NK-92 (cell line): ENCODE measurements around the gene SPATA32.
"Not testable (repeated sequence)": the region's sequence is repeated elsewhere in the genome, so short reads cannot be mapped to it uniquely, and the experiment has no call there.

Source experiments
- DNase-seq: peaks from one replicate; lab custom pipeline; 2025; ENCODE audit not compliant: unreplicated experiment; lab: John Stamatoyannopoulos, UW

SPATA32 gene

GRCh38 chr17:45261577-45262515 lies at the start of gene SPATA32:
Gene SPATA32, minus strand, starts transcription at chr17:45262094. Its CDS starts 78 bp downstream, at chr17:45262016.
- DNase-seq, result no peak

DNA sequence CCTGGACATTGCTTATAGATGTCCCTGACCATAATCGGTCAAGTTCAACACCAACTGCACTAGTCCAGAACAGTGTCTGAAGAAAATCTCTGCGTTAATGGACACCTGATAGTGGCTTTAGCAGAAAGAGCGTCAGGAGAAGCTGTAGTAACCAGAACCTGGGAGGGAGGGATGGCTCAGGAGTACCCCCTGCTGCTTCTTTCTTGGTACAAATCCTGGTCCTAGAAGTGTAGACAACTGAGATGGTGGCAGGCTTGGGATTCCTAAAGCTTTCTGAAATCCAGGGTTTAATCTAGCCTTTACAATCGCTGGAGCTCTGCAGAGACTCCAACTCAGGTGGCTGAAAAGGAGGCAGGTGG lies 49.5 kb upstream of the SPATA32 start:
- DNase-seq, result no peak

- no peak for DNase-seq
Observed at GRCh38 chr17:45310380-45311324, 48.8 kb upstream of the SPATA32 start.

DNA sequence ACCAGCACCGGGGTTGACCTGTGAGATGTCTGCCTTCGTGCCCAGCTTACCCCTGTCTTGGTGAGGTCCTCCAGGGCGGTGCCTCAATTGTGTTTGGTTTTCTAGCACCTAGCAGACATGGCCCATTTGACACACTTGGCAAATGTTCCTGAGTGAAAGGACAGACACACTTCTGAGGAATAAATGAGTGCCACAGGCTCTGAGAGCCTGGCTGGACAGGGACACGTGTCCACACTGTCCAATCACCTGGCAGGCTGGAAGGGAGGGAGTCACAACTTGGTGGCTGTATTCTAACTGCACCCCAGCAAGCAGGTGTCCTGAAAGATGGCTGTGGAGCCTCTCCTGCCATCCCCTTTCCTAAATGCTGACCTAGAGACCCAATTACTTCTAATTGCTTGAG lies 47.5 kb upstream of the SPATA32 start:
- no peak for DNase-seq

DNA sequence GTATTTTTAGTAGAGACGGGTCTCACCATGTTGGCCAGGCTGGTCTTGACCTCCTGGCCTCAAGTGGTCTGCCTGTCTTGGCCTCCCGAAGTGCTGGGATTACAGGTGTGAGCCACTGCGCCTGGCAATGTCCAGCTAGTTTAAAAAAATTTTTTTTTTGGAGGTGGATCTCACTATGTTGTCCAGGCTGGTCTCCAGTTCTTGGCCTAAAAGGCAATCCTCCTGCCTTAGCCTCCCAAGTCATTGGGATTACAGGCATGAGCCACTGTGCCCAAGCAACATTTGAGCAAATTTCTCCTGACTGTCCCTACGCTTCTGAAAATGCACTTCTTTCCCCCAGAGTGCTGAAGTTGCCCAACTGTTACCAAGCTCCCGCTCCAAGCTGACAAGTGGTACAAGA lies 46.9 kb upstream of the SPATA32 start:
- DNase-seq, result no peak

DNA sequence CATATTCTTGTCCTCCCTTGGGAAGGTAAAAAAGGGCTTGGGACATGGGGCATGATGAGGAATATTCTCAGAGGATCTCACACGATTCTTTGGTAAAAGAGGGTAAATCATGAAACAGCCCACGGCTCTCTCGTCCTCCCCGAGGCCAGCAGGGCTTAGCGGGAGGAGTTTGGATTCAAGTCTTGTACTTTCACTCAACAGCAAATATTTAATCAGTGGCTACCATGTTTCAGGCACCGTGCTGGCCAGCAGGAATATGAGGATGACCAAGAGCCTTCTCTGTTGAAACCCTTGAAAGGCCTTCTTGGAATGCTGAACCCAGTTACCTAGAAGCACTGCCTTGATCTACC lies 46.1 kb upstream of the SPATA32 start:
- no peak for DNase-seq

DNA sequence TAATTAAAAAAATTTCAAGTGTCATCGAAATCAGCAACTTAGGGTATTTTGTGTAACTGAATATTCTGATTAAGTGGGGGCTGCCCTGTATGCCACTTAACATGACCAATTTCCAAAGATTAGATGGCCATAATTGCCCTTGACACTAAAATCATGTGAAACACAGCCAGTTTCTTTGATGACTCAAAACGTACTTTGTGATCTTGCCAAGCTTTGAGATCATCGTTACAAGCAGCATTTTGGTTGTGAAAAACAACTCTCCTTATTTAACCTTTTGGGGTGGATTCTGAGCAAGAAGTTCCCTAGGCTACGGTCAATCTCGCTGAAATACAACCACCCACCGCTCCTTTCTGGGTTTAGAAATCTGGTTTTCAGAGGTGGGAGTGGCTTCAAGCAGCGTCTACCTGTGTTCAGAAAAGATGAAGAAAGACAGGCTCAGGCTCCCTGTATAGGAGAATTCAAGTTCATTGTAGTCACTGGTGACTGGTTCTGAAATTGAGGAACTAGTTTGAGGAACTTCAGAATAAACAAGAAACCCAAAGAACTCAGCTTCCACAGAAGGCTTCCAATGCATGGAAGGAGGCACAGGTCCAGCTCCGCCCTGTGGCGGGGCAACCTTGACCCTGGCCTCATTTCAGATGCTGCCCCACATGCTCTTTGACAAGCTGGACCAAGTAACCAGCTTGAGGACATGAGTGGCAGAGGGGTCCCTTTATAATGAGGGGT lies 45.6 kb upstream of the SPATA32 start:
- no peak for DNase-seq

- DNase-seq, result no peak
Observed at GRCh38 chr17:45306623-45307022, 44.7 kb upstream of the SPATA32 start.

- no peak for DNase-seq
Observed at GRCh38 chr17:45306094-45306493, 44.2 kb upstream of the SPATA32 start.

DNA sequence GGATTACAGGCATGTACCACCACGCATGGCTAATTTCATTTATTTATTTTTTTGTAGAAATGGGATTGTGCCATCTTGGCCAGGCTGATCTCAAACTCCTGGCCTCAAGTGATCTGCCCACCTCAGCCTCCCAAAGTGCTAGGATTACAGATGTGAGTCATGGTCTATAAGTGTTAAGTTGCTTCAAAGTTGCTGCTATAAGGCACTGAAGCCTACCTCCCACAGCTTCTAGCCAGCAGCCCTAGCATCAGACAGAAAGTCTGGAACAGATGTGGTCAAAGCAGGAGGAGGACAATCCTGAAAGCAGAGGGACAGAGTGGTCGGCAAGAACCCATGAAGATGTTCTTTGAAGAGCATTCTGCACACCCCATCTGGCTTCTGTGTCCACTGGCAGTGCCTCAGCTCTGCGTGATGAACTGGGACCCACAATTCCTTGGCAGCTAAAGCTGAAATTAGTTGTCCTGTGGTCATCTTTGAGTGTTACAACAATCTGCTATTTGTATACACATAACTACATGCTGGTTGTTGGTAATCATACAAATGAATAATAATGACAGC lies 43.7 kb upstream of the SPATA32 start:
- no peak for DNase-seq

DNA sequence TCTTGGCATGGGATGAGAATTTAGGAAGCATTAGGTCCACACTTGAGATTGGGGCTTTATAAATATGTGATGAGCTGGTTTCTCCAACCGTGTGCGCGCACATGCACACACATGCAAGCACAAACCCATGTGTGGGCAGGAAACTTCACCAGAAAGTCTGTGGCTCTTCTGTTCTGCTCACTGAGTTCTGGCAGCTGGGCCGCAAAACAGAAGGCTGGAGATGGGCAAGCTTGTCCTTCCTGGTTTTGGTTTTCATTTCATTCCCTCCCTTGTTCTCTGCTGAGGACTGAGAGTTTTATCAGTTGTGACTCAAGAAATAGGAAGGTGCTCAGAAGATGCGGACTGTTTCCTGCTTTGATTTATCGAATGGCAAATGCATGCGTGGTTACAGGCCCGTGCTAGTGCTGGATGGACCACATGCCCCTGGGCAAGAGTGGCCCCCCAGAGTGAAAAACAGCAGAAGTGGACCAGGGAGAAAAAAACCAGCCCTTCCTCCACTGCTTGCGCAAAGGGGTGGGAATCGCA lies 40.8 kb upstream of the SPATA32 start:
- DNase-seq, result no peak

GRCh38 chr17:45302220-45302619 lies 40.3 kb upstream of the SPATA32 start:
- DNase-seq, result not testable (repeated sequence)

DNA sequence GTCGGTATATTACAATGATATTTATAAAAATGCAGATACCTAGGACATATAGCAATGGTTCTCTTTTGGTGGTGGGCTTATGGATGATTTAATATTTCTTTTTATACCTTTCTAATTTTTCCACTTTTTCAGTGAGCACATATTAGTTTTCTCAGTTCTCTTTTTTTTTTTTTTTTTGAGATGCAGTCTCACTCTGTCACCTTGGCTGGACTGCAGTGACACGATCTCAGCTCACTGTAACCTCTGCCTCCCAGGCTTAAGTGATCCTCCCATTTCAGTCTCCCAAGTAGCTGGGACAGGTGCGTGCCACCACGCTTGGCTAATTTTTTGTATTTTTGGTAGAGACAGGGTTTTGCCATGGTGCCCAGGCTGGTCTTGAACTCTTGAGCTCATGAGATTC lies 39.8 kb upstream of the SPATA32 start:
- no peak for DNase-seq

DNA sequence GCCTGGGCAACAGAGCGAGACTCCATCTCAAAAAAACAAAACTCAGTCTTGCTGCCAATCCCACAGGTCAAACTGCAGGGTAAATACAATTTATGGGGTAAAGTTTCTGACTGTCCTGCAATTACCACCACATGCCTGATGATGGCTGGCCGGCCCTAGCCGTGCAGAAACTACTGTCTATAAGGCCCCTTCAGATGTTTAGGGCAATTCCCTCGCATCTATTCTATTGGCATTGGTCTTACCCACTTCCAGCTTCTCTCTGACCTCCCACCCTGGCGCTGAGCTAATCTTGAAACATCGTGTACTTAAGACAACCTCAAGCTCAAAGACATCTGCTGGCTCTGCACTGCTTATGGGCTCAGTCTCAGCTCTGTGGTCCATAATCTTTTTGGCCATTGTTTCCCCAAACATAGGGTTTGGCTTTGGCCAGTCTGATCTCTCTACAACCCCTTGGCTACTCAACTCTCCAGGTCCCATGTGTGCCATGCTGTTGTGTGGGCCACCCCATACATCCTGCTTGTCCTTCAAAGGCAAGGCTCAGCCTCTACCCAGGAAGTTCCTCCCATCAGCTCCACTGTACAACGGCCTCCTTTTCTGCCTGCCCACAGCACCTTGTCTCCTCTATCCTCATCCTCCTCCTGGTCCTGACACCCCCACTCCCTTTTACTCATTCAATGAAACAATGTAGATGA lies 38.3 kb upstream of the SPATA32 start:
- no peak for DNase-seq

DNA sequence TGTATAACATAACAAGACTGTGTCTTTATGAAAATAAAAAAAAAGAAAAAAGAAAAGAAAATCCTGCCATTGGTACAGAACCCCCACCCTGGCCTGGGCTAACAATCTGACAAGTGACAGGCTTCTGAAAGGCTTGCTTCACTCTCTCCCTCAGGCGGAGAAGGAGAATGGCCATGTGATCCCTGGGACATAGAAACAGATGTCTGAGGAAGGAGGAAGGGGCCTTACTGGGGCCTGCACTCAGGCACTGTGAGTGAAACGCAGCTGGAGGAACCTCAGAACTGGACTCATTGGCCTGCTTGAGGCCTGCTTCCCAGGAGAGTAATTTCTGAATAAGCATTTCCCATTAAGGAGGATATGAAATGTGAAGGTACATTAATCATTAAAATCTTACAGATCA lies 37.5 kb upstream of the SPATA32 start:
- DNase-seq, result no peak

- DNase-seq, result no peak
Observed at GRCh38 chr17:45298546-45299285, 36.8 kb upstream of the SPATA32 start.

- no peak for DNase-seq
Observed at GRCh38 chr17:45296833-45297124, 34.9 kb upstream of the SPATA32 start.

- no peak for DNase-seq
Observed at GRCh38 chr17:45296003-45296832, 34.3 kb upstream of the SPATA32 start.

GRCh38 chr17:45294506-45294905 lies 32.6 kb upstream of the SPATA32 start:
- no peak for DNase-seq
